GM12878 (cell line): Measurements from ENCODE around the gene LSM14A. TPM values are rescaled to one million over a fixed set of nuclear protein-coding genes. Genes with fewer than 3 reads are reported as not detected.

Experiments used
- BHLHE40 ChIP-seq, 2 experiments: fragments of 450-650 bp in 1 of 2; IDR thresholded peaks; 2 replicates each; pipeline ENCODE4 v1.6.1; 2011 to 2017; ENCODE audit warnings: low read depth in 2 of 2, borderline replicate concordance in 1 of 2, improper control_type of control experiment in 1 of 2, low read length in 1 of 2, mild to moderate bottlenecking in 1 of 2
- BRCA1 ChIP-seq: IDR thresholded peaks from 2 replicates; pipeline ENCODE4 v1.6.1; 2011; ENCODE audit warnings: low read depth, low read length, improper control_type of control experiment
- CBFB ChIP-seq: IDR thresholded peaks from 2 replicates; pipeline ENCODE4 v1.6.1; 2016; ENCODE audit warnings: antibody characterized with exemption, low read depth
- CHD1 ChIP-seq: IDR thresholded peaks from 2 replicates; pipeline ENCODE4 v1.6.1; 2012; ENCODE audit warnings: low read depth, low read length, improper control_type of control experiment
- CUX1 ChIP-seq: IDR thresholded peaks from 2 replicates; pipeline ENCODE4 v1.6.1; 2012; ENCODE audit warnings: improper control_type of control experiment, low read depth, low read length; ENCODE audit not compliant: insufficient replicate concordance
- E2F8 ChIP-seq: fragments of 450-650 bp; IDR thresholded peaks from 2 replicates; pipeline ENCODE4 v1.6.1; 2018; ENCODE audit warnings: mild to moderate bottlenecking, low read depth, moderate library complexity; ENCODE audit not compliant: partially characterized antibody
- EED ChIP-seq: sonication (generic); IDR thresholded peaks from 2 replicates; pipeline ENCODE4 v1.6.1; 2016; ENCODE audit warnings: antibody characterized with exemption, low read depth
- EZH2 ChIP-seq: IDR thresholded peaks from 2 replicates; pipeline ENCODE4 v1.6.1; 2012; ENCODE audit warnings: low read depth, mild to moderate bottlenecking, control low read depth, inconsistent platforms, low read length, borderline replicate concordance; ENCODE audit not compliant: control insufficient read depth
- IKZF2 ChIP-seq, 2 experiments: fragments of 450-650 bp; IDR thresholded peaks; 2 replicates each; pipeline ENCODE4 v1.6.1; 2017; ENCODE audit warnings: mild to moderate bottlenecking in 2 of 2, moderate library complexity in 2 of 2
- KAT2A ChIP-seq: conservative IDR thresholded peaks from 2 replicates; pipeline ENCODE4 v1.6.1; 2011; ENCODE audit warnings: low read depth, low read length; ENCODE audit not compliant: control insufficient read depth
- KLF5 ChIP-seq: fragments of 450-650 bp; IDR thresholded peaks from 2 replicates; pipeline ENCODE4 v1.6.1; 2014; ENCODE audit warnings: mild to moderate bottlenecking; ENCODE audit not compliant: partially characterized antibody
- MEF2B ChIP-seq: fragments of 450-650 bp; IDR thresholded peaks from 2 replicates; pipeline ENCODE4 v1.6.1; 2018; ENCODE audit warnings: mild to moderate bottlenecking, moderate library complexity; ENCODE audit not compliant: partially characterized antibody, poor library complexity, severe bottlenecking
- MTA3 ChIP-seq: IDR thresholded peaks from 2 replicates; pipeline ENCODE4 v1.6.1; 2012; ENCODE audit warnings: low read length, inconsistent platforms, borderline replicate concordance
- MYC ChIP-seq: IDR thresholded peaks from 2 replicates; pipeline ENCODE4 v1.6.1; 2011; ENCODE audit warnings: mild to moderate bottlenecking, low read length, moderate library complexity, inconsistent platforms; ENCODE audit not compliant: insufficient read depth, insufficient replicate concordance, insufficient read length, severe bottlenecking
- POLR2AphosphoS5 ChIP-seq: IDR thresholded peaks from 2 replicates; pipeline ENCODE4 v1.6.1; 2011; ENCODE audit warnings: mild to moderate bottlenecking, low read length, inconsistent platforms
- POU2F2 ChIP-seq: IDR thresholded peaks from 3 replicates; pipeline ENCODE4 v1.6.1; 2011; ENCODE audit warnings: low read depth, mild to moderate bottlenecking, low read length, borderline replicate concordance
- SREBF2 ChIP-seq: IDR thresholded peaks from 2 replicates; pipeline ENCODE4 v1.6.1; 2012; ENCODE audit warnings: mild to moderate bottlenecking, low read length
- TAF1 ChIP-seq: IDR thresholded peaks from 2 replicates; pipeline ENCODE4 v1.6.1; 2011; ENCODE audit warnings: mild to moderate bottlenecking, low read depth, low read length, borderline replicate concordance
- TARDBP ChIP-seq: IDR thresholded peaks from 2 replicates; pipeline ENCODE4 v1.6.1; 2016; ENCODE audit warnings: borderline replicate concordance
- YBX1 ChIP-seq: fragments of 450-650 bp; IDR thresholded peaks from 2 replicates; pipeline ENCODE4 v1.6.1; 2016; ENCODE audit warnings: antibody characterized with exemption
- ZBED1 ChIP-seq: IDR thresholded peaks from 2 replicates; pipeline ENCODE4 v1.6.1; 2016; ENCODE audit warnings: borderline replicate concordance
- ZSCAN29 ChIP-seq: fragments of 450-650 bp; IDR thresholded peaks from 2 replicates; pipeline ENCODE4 v1.6.1; 2017; ENCODE audit warnings: mild to moderate bottlenecking, moderate library complexity
- polyA plus RNA-seq, 11 experiments: library from polyadenylated mRNA; depleted of rRNA in 4 of 11; unstranded in 6 of 11; stranded (reverse) in 5 of 11; fragments of >200 nt; fragmentation: Nextera tagmentation in 4 of 11; fragmentation: Illumina TruSeq in 1 of 11; extraction: Ambion mirVana in 4 of 11; extraction: Trizol in 1 of 11; gene quantifications; 1 replicate in 1 of 11; 2 replicates in 10 of 11; pipeline versions ENCODE4 v1.2.1 to v1.2.3, GENCODE V29; 2011 to 2016; ENCODE audit warnings: inconsistent platforms in 2 of 11, missing spikeins in 2 of 11, low read depth in 1 of 11
- total RNA-seq, 4 experiments: library from RNA; depleted of rRNA in 3 of 4; stranded (reverse); fragments of >200 nt in 3 of 4; fragmentation: Illumina TruSeq in 1 of 4; extraction: Trizol in 1 of 4; gene quantifications; 2 replicates each; pipeline versions ENCODE4 v1.2.1 to v1.2.3, GENCODE V29; 2013 to 2021

The LSM14A gene
- total and polyA plus RNA-seq, 10 of the 15 experiments (the other 5 are each of a cell fraction or from before 2014, with no cell fraction given), result 21.9 to 193 (median 89.4) TPM

- no peak for TF ChIP-seq CUX1
- peak; percentile 57; the same call in 1 of the 3 replicates for TF ChIP-seq POU2F2
- TF ChIP-seq MTA3, result no peak
- peak; percentile 35 for TF ChIP-seq MYC
- peak in 1 of 2 experiments; percentile 15; a peak in 1 of 4 replicates for TF ChIP-seq IKZF2 (IDR thresholded peaks at IDR 0.05)
- peak; percentile 48 for TF ChIP-seq MEF2B
- peak; percentile 66; the same call in 1 of the 2 replicates for TF ChIP-seq SREBF2
- 0 out of 2 replicates have a peak, but pooled peaks have one; percentile 16 for TF ChIP-seq TARDBP
- peak; percentile 86 for TF ChIP-seq TAF1
- peak; percentile 28 for TF ChIP-seq EED
- TF ChIP-seq POLR2AphosphoS5, result peak; percentile 97
- TF ChIP-seq E2F8, result no peak
- peak; percentile 61; the same call in 1 of the 2 replicates for TF ChIP-seq CHD1
- peak; percentile 75; the same call in 1 of the 2 replicates for TF ChIP-seq ZBED1
- TF ChIP-seq KLF5, result peak; percentile 77
- TF ChIP-seq CBFB, result peak; percentile 81
- TF ChIP-seq KAT2A, result no peak
- TF ChIP-seq BHLHE40 (IDR thresholded peaks at IDR 0.05; ENCODE audit: borderline replicate concordance in 1 of 2, low read depth in 2 of 2, low read length in 1 of 2), result peak; percentile 7 to 59; a peak in 2 of 4 replicates
- no peak for TF ChIP-seq YBX1
- TF ChIP-seq ZSCAN29, result 0 out of 2 replicates have a peak, but pooled peaks have one; percentile 51
- TF ChIP-seq BRCA1, result peak; percentile 83
- no peak for TF ChIP-seq EZH2
Measured at GRCh38 chr19:34171877-34172660, at the start of gene LSM14A (continued).
